ENCODE measurements around the gene NCAM1.

DNA sequence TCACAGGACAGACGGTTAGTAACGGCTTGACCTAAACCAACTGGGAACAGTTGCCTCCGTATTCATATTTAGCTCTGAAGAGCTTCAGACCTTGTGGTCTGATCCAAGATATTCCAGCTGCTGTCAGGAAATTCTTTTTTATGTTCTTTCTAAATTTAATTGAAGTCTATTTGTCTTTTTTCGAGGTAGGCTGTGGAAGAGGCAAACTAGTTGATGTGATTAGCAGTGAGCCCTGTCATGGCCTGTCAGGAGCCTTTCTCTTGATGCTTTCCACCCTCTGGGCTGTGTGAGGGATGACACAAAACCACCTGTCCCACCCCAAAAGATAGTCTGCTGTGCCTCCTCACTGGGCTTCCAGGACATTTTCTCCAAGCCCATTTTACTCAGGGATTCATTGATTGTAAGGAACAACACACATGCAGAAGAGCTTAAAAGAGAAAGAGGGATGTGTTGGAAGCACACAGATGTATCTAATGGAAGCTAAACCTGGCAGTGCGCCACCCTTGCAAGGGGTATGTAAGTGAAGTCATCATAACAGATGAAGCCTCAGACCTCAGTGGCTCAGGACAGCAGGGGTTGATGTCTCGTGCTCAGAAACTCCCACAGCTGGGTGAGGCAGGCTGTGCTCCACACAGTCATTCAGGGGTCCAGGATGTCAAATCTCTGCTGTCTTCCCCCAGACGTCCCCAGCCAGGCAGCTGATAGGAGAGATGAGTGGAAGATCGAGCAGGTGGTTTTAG, 170.0 kb downstream of the NCAM1 start:
- no peak for TF ChIP-seq CTCF (IDR thresholded peaks at IDR 0.05 in 2 of 3, conservative IDR thresholded peaks at IDR 0.05 in 1 of 3; ENCODE audit: insufficient read depth in 2 of 3, low read depth in 1 of 3, low read length in 3 of 3)
- TF ChIP-seq POLR2B (IDR thresholded peaks at IDR 0.05; ENCODE audit: low read depth, partially characterized antibody): no peak
- no peak for TF ChIP-seq HMGXB4 (CRISPR knock-in tag; IDR thresholded peaks at IDR 0.05)
- no peak for TF ChIP-seq SP1 (CRISPR knock-in tag; IDR thresholded peaks at IDR 0.05)
- no peak for TF ChIP-seq MTA3 (IDR thresholded peaks at IDR 0.05; ENCODE audit: borderline replicate concordance)

Measured in K562 (cell line).